HG03066 (cell line): Measurements from ENCODE around the gene CADM1.
A peak's percentile ranks its signal among the peaks of the same experiment; 100 is the strongest.

Experiments
- ATAC-seq: cut with Tn5 transposase; IDR thresholded peaks from one replicate; pipeline ENCODE4 v1.9.1; 2021; ENCODE audit warnings: low read depth; ENCODE audit not compliant: unreplicated experiment

The CADM1 gene

GRCh38 chr11:115258216-115258615 lies 246.0 kb downstream of the CADM1 start:
- ATAC-seq = no peak

GRCh38 chr11:115257678-115258077 lies 246.5 kb downstream of the CADM1 start:
- ATAC-seq = no peak

GRCh38 chr11:115257270-115257669 lies 246.9 kb downstream of the CADM1 start:
- no peak for ATAC-seq

GRCh38 chr11:115256397-115257197 lies 247.6 kb downstream of the CADM1 start:
- peak; percentile 98 for ATAC-seq

GRCh38 chr11:115255006-115255762 lies 249.0 kb downstream of the CADM1 start:
- no peak for ATAC-seq

GRCh38 chr11:115251126-115251525 lies 253.1 kb downstream of the CADM1 start:
- ATAC-seq = no peak

- no peak for ATAC-seq
Measured at GRCh38 chr11:115249061-115249578, 255.1 kb downstream of the CADM1 start.

GRCh38 chr11:115247953-115248352 lies 256.3 kb downstream of the CADM1 start:
- ATAC-seq = no peak

GRCh38 chr11:115247361-115247760 lies 256.9 kb downstream of the CADM1 start:
- no peak for ATAC-seq

GRCh38 chr11:115244758-115245157 lies 259.5 kb downstream of the CADM1 start:
- ATAC-seq = no peak

- ATAC-seq = no peak
Measured at GRCh38 chr11:115244296-115244695, 259.9 kb downstream of the CADM1 start.

GRCh38 chr11:115242982-115243381 lies 261.2 kb downstream of the CADM1 start:
- no peak for ATAC-seq

GRCh38 chr11:115241899-115242298 lies 262.3 kb downstream of the CADM1 start:
- no peak for ATAC-seq

GRCh38 chr11:115238791-115239190 lies 265.4 kb downstream of the CADM1 start:
- no peak for ATAC-seq

- no peak for ATAC-seq
Measured at GRCh38 chr11:115238086-115238485, 266.1 kb downstream of the CADM1 start.

- no peak for ATAC-seq
Measured at GRCh38 chr11:115237578-115237977, 266.6 kb downstream of the CADM1 start.

GRCh38 chr11:115234794-115235193 lies 269.4 kb downstream of the CADM1 start:
- no peak for ATAC-seq

- ATAC-seq = no peak
Measured at GRCh38 chr11:115226556-115226955, 277.7 kb downstream of the CADM1 start.

GRCh38 chr11:115224551-115224950 lies 279.7 kb downstream of the CADM1 start:
- ATAC-seq = no peak

GRCh38 chr11:115222863-115223530 lies 281.2 kb downstream of the CADM1 start:
- ATAC-seq = peak; percentile 33

- peak; percentile 95 for ATAC-seq
Measured at GRCh38 chr11:115222218-115222862, 281.9 kb downstream of the CADM1 start.
